Upper lobe of left lung (tissue), 4 donors: ENCODE results near the gene SNX32.

ENCODE experiments used
- CTCF ChIP-seq, 6 experiments: fragments of 450-650 bp in 4 of 6; fragments of 200-600 bp in 2 of 6; sonication (generic) in 2 of 6; IDR thresholded peaks; one replicate each; pipeline ENCODE4 v1.5.1; 2016 to 2019; ENCODE audit warnings: antibody characterized with exemption in 6 of 6
- EP300 ChIP-seq, 4 donors: sonication (generic); formaldehyde crosslinking; IDR thresholded peaks; one replicate each; pipeline ENCODE4 v1.5.1; 2017; ENCODE audit warnings: antibody characterized with exemption in 4 of 4, control low read depth in 2 of 4
- POLR2A ChIP-seq, 4 donors: fragments of 450-650 bp; IDR thresholded peaks; one replicate each; pipeline ENCODE4 v1.5.1; 2016 to 2017; ENCODE audit warnings: antibody characterized with exemption in 4 of 4, mild to moderate bottlenecking in 2 of 4
- POLR2AphosphoS5 ChIP-seq, 2 donors: sonication (generic); formaldehyde crosslinking; IDR thresholded peaks; one replicate each; pipeline ENCODE4 v1.5.1; 2017; ENCODE audit warnings: antibody characterized with exemption in 2 of 2

- TF ChIP-seq CTCF (IDR thresholded peaks at IDR 0.05): no peak
- no peak for TF ChIP-seq POLR2A (IDR thresholded peaks at IDR 0.05)
- no peak for TF ChIP-seq POLR2AphosphoS5 (IDR thresholded peaks at IDR 0.05)
- TF ChIP-seq EP300 (IDR thresholded peaks at IDR 0.05): no peak
Observed at GRCh38 chr11:65861533-65862183, 27.9 kb downstream of the SNX32 start.
